ENCODE results near the gene TRIM46.
"Not testable (repeated sequence)": the region's sequence is repeated elsewhere in the genome, so short reads cannot be mapped to it uniquely, and the experiment has no call there.

TRIM46 gene

DNA sequence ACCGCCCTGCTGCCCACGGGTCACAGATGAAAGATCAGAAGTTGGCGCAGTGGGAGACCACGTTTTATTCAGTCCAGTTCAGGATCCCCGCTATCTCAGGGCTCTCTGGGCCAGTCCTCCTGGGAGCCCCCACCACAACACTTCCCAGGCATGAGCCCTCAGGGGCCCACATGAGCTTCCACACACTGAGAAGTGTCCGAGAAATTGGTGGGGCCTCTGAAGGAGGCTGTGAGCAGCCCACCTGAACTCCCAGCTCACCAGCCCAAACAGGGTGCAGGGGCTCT lies 12.1 kb downstream of the TRIM46 start:
- DNase-seq (ENCODE audit: low read depth in 2 of 3, low spot score in 1 of 3), result no peak

DNA sequence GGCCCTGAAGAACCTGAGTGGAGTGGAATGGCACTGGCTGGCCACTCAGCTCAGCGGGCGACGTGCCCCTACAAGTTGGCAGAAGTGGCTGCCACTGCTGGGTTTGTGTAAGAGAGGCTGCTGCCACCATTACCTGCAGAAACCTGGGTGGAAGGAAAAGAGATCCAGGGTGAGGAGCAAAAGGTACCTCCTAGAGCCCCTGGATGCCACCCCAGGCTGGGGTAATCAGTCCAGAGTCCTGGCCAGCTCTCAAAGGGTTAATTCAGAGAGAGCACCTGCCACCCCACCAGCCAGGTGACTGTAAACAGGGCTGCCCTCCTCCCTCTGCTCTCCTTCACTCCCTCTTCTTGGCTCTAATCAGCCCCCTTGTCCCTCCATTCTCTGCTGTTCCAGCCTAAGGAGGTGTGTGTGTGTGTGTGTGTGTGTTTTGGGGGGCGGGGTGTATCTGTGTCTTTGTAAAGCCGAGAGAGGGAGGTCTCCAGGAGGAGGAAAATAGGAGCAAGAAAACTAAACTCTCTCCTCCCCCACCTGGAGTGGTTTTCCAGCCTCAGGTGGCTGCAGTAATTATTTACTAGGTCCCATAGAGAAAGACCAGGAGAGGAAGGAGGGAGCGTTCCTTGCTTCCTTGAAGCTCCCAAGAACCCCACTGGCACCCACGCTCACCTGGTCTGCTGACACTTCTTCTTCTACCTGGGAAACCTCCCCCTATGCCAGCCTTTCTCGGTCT lies 12.6 kb downstream of the TRIM46 start:
- no peak for DNase-seq (ENCODE audit: low read depth in 2 of 3, low spot score in 1 of 3)

DNA sequence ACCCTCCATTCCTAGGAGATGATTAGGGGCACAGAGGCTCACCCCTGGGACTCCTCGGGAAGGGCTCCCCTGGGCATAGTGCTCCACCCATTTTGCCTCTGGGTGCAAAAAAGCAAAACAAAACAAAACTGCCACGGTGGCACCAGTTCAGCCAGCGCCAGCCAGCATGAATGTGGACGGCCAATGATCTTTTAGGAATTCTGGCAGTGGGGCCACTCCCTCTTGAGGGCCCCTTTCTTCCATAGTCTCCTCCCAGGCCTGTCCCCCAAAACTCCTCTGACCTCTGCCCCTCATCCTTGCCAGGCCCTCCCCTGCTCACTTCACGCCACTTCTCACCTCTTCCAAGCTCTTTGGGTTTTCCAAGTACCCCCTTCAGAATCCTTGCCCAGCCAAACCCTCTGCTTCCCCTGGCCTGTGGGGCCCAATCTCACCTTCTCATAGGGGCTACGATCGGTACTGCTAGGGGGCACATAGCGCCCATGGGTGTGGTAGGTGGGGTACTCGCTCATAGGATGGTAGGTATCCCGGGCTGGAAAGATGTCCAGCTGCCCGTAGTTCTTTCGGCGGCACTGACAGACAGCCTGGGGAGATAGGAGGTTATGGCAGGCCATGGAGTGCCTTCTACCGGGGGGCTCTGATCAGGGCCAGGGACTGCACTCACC lies 13.3 kb downstream of the TRIM46 start:
- DNase-seq (ENCODE audit: low read depth in 2 of 3, low spot score in 1 of 3), result no peak

DNA sequence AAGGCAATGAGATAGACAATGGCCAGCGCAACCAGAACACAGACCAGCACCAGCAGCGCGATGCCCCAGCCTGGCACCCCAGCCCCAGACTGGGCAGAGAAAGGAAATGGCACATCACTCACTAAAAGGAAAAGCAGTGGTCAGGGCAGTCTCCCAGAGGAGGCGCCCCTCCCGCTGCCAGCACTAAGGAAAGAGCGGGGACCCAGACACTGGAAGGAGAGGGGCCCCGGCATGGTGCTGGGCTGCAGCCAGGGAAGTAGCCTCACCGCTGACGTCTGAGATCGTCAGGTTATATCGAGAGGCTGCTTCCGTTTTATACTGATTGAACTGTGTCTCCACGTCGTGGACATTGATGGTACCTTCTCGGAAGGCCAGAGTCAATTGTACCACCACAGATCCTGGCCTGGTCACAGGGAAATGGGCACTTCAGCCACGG lies 13.8 kb downstream of the TRIM46 start:
- DNase-seq (ENCODE audit: low read depth in 2 of 3, low spot score in 1 of 3), result no peak

DNA sequence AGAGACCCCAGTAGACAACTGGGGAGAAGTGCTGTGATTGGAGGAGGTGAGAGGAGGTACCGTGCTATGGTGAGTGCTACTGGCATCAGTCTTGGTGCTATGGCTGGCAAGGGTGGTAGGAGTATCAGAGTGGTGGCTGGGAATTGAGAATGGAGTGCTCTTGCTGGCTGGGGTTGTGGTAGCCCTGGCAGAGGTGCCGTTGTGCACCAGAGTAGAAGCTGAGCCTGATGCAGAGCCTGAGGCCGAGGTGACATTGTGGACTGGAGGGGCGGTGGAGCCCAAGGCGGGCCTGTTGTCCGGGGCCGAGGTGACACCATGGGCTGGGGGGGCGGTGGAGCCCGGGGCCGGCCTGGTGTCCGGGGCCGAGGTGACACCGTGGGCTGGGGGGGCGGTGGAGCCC lies 14.6 kb downstream of the TRIM46 start:
- DNase-seq (ENCODE audit: low read depth in 2 of 3, low spot score in 1 of 3), result no peak

DNA sequence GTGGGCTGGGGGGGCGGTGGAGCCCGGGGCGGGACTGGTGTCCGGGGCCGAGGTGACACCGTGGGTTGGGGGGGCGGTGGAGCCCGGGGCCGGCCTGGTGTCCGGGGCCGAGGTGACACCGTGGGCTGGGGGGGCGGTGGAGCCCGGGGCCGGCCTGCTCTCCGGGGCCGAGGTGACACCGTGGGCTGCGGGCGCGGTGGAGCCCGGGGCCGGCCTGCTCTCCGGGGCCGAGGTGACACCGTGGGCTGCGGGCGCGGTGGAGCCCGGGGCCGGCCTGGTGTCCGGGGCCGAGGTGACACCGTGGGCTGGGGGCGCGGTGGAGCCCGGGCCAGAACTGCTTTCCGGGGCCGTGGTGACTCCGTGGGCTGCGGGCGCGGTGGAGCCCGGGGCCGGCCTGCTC lies 16.3 kb downstream of the TRIM46 start:
- not testable (repeated sequence) for DNase-seq (ENCODE audit: low read depth in 2 of 3, low spot score in 1 of 3)

DNA sequence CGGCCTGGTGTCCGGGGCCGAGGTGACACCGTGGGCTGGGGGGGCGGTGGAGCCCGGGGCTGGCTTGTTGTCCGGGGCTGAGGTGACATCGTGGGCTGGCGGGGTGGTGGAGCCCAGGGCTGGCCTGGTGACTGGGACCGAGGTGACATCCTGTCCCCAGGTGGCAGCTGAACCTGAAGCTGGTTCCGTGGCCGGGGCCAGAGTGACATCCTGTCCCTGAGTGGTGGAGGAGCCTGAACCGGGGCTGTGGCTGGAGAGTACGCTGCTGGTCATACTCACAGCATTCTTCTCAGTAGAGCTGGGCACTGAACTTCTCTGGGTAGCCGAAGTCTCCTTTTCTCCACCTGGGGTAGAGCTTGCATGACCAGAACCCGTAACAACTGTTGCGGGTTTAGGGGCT lies 18.3 kb downstream of the TRIM46 start:
- DNase-seq (ENCODE audit: low read depth in 2 of 3, low spot score in 1 of 3), result no peak

DNA sequence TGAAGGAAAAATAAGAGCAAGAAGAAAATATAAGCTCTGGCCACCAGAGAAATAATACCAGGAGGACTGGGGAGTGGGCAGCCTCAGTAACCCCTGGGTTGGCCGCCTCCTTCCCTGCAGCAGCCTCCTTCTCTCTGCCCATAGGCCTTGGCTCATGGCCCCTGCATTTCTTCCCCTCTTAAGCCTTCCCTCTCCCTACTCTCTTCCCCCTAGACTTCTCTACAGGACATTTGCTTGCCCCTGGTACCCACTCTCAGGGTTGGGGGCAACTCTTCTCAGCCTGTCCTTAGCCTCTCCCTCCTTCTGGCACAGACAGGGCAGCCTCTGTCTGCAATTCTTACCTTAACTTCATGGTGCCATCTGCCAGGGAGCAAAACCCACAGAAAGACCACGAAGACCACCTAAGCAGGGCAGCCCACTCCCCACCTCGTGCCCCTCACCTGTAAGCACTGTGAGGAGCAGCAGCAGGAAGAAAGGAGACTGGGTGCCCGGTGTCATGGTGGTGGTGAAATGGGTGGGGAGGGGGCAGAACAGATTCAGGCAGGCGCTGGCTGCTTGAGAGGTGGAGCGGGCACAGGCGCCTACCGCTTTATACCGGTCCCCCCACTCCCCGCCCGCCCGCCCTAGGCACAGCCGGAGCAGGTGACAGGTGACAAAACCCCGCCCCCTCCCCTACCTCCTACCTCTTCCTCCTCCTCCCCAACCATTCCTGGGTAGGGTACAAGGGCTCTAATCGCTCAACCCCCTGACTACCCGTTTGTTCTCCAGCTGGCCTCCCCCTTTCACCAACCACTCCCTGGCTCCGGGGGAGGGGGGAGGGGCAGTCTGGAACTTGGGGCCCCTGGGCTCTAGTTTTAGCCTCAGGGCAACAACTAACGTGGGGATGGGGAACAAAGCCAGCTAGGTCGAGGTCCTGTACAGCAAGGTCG lies 19.0 kb downstream of the TRIM46 start:
- peak in 1 of 3 donors; percentile 43 for DNase-seq (ENCODE audit: low read depth in 2 of 3, low spot score in 1 of 3)

DNA sequence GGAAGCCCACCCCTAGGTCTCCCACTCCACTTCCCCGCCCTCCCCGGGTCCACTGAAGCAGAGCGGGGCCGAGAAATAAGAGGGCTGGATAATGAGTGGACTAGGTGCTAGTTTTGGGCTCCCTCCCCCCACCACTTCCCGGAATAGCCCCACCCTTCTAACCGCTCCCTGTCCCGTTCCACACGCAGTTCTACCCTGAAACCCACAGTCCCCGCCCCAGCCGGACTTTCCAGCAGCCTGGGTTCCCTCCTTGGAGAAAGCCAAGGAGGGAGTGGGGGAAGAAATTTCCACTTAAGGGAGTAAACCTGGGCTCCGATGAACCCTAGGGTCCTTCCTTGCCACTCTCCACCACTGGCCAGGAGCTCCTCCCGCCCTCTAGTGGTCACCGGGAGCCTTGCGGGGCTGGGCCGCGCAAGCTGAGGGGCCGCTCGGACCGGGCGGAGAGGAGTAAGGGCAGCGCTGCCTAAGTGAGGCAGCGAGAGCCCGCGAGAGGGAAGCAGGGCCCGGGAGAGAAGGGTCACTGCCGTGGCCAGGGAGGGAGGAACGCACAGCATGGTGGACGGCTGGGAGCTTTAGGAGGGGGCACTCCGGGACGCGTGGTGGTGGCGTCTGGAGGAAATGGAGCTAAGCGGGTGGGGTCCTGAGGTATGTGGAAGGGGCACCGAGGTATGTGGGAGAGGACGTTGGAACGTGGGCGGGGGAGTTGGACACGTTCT lies 19.8 kb downstream of the TRIM46 start:
- DNase-seq (ENCODE audit: low read depth in 2 of 3, low spot score in 1 of 3), result peak; percentile 80 to 91 (median 84)

DNA sequence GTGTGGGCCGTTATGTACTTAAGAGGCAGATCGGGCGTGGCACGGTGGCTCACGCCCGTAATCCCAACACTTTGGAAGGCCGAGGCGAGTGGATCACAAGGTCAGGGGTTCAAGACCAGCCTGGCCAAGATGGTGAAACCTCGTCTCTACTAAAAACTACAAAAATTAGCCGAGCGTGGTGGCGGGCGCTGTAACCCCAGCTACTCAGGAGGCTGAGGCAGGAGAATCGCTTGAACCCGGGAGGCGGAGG lies 20.3 kb downstream of the TRIM46 start:
- DNase-seq (ENCODE audit: low read depth in 2 of 3, low spot score in 1 of 3), result not testable (repeated sequence)

DNA sequence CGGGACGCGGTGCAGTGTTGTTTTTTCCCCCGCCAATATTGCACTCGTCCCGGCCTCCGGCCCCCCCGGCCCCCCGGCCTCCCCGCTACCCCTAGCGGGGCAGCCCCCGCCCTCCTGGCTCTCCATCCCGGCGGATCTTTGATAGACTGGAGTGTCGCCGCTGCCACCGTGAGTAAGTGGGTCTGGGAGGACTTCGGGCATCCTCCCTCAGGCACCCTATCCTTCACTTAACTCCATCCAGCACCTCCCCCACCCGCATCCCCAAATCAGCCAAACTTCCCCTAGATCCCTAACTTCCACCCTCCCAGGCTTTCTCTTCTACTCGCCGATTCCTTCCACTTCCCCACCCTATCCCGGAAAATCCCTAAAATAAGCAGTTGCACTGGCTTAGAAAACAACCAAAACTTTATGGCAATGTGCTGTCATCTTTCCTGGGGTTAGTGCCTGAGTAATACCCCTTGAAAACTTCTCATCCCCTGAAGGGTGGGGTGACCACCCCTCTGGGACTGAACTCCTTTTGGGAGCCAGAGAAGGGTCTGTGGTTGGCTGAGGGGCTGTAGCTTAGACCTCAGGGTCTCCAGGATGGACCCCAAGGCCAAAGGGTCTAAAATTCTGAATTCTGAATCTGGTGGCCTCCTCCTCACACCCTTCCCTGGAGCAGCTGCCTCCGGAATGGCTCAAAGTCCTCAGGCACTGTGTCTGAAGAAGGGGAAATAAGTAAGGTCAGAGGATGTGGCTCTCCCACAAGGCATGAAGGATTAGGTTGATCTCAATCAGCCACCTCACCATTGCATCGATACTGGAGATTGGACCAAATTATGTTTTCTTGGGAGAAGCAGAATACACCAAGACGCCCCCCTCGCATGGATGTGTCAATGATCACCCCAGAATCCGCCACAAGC lies 21.8 kb downstream of the TRIM46 start:
- no peak for DNase-seq (ENCODE audit: low read depth in 2 of 3, low spot score in 1 of 3)

DNA sequence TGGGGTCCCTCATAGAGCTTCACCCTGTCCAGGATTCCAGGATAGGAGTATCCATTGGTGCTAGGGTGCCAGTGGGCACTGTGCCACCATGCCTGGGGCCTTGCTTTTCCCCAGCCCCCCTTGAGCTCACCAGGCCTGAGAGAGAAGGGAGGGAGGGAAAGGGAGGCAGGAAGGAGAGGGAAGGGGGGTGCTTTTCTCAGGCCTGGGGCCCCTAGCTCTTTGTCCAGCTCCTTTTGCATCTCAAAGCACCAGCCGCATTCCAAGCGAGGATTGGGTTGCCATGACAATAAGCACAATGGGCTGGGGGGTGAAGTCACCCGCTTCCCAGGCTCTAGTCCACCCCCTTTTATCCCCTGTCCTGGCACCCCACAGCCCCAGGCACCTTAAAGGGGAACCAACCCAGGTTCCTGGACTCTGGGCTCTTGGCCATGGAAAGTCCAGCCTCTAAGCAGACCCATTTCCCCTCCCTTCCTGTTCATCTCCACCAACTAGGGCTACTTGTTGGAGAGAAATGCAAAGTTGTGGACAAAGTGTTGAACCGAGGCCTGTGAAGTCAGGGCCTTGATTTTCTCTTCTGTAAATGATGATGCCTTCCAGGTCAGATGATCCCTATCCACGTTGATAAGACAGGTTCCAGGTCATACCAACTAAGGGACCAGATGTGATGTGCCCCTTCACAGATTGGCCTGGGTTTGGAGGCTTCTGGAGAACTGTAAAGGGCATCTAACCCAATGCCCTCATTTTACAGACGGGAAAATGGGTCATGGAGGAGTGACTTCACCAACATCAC lies 22.6 kb downstream of the TRIM46 start:
- no peak for DNase-seq (ENCODE audit: low read depth in 2 of 3, low spot score in 1 of 3)

DNA sequence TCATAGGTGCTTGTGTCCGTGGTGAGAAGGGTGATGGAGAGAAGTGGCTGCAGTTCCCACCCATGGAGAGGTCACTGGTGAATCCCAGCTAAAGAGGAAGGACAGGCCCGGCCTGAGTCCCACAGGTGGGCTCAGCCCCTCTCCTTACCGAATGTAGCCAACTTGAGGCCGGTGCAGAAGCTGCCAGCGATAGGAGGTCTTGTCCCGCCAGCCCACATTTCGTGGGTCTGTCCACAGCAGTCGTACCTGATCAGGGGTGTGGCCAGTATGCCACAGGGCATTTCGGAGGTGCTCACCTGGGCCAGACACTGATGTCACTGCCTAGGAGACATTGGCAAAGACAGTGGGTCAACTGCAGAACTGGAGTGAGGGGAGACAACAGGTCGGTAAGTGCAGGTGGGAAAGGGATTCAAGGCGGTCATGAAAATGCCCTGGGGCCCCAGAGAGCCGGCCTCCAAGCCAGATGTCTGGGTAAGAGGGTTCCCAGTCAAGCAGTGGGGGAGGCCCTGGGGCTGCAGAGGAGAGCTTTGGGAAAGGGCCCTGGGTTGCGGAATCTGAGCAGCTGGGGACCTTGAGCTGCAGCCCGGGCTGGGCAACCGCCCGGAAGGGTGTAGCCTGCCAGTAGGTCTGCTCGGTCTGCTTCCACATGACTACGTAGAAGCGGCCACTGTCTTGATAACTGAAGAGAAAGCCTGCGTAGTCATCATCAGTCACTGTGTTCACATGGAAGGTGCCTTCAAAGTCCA lies 23.4 kb downstream of the TRIM46 start:
- no peak for DNase-seq (ENCODE audit: low read depth in 2 of 3, low spot score in 1 of 3)

DNA sequence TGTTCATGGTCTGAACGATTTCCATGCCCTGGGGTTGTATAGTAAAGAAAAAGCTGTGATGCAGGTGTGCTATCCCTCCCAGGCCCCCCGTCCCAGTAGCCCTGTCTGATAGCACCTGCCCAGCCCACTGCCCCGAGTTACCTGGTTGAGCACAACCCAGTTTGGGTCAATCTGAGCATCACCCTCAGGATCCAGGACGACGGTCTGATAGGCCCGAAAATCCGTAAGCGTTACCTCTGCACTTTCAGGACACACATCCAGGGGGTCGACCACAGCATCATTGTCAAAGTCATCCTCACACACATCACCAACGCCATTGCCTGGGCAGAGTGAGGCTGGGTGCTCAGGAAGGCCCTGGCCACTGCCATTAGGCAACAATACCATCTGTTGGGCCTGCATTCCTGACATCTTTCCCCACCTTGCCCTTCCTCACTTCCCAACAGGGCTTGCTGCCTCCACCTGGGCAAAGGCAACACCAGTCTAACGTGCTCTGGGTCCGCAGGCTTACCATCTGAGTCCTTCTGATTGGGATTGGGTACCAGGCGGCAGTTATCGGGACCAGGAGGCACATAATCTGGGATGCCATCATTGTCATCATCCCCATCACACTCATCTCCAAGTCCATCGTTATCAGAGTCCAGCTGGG lies 24.4 kb downstream of the TRIM46 start:
- DNase-seq (ENCODE audit: low read depth in 2 of 3, low spot score in 1 of 3), result no peak

DNA sequence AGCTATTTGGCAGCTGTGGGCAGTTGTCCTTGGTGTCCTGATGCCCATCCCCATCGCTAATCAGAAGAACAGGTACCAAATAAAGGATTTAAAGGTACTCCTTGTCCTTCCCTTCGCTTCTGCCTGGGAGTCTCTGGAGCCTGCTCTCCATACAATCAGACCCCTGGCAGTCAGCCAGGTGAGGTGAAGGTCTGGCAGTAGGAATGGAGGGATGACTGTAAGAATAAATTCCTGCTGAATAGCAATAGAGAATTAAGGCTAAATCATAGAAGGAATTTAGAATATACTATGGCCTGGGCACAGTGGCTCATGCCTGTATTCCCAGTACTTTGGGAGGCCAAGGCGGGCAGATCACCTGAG lies 24.9 kb downstream of the TRIM46 start:
- DNase-seq (ENCODE audit: low read depth in 2 of 3, low spot score in 1 of 3), result no peak

DNA sequence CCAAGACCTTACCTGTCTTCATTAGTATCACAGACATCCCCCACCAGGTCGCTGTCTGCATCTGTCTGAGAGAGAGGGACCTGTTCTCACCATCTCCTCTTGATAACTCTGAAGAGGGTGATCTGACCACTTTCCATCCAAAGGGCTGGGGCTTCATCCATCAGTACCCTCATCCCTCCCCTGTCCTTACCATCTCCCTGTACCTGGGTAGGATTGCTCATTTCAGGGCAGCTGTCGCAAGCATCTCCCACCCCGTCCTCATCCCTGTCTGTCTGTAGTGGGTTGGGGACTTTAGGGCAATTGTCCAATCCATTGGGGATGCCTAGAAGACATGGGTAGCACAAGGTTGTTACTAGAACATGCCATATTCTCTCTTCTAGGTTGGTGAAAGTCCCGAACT lies 26.1 kb downstream of the TRIM46 start:
- DNase-seq (ENCODE audit: low read depth in 2 of 3, low spot score in 1 of 3), result no peak

DNA sequence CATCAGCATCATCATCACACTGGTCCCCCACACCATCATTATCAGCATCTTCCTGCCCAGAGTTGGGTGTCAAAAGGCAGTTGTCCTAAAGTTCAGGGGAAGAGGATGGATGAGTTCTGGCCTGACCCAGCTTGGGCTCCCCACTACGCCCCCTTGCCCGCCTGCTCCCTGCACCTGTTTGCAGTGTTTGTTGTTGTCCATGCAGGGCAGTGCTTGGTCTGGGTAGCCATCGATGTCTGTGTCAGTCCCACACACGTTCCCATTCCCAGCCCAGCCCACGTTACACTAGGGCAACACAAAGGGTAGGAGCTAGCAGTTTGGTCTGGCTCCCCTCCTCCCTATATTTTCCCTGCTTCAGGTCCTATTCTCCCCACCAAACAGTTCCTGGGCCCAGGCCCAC lies 27.3 kb downstream of the TRIM46 start:
- DNase-seq (ENCODE audit: low read depth in 2 of 3, low spot score in 1 of 3), result no peak

DNA sequence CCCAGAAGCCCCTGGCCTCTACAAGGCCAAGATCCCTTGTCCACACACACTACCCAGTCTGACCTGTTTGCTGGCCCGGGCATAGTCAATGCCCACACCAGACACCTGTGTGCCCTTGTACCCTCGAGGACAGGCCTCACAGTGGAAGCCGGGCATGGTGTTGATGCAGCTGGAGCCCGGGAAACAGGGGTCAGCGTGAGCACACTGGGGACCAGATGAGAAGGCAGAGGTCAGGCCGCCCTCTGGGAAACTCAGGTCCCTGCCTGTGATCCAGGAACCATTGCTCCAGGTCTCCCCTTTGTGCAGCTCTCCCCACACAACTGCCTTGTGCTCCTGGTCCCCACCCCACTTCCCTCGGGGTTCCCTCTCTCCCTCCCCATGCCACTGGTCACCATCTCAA lies 28.5 kb downstream of the TRIM46 start:
- DNase-seq (ENCODE audit: low read depth in 2 of 3, low spot score in 1 of 3), result no peak
